ENCODE results near the gene KPNB1.
A peak's percentile ranks its signal among the peaks of the same experiment; 100 is the strongest.

The KPNB1 gene

DNA sequence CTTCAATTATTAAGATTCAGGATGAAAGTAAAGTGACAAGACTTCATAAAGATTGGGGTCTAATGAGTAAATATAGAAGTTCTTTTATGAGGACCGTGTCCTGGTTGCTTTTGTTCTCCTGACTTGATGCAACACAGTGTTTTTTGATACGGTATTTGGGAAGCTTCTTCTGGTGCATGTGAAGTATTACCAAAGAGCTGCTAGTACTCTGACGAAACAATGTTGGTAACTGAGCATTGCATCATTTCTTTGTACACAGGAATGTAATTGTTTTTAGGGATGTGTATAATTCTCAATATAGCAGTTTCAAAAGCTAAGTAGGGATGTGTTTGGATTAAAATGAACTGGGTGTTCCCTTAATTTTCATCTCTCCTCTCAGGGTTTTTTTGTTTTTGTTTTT is 15.9 kb downstream of the KPNB1 start:
- Histone ChIP-seq H3K9me3 (ENCODE audit: insufficient read depth, low read length, severe bottlenecking) (no peaks in the 10 kb centered on the region), H3K4me2 (ENCODE audit: insufficient read depth, low read length) (no peak overlapping the region), H3K9ac (ENCODE audit: low read depth, low read length) (no peak overlapping the region), H2AFZ (ENCODE audit: low read depth, low read length) (no peak overlapping the region), H3K36me3 (ENCODE audit: insufficient read depth, low read length) (peaks cover 97% of the 10 kb centered on the region), H3K27me3 (ENCODE audit: insufficient read depth, low read length, poor library complexity) (no peaks in the 10 kb centered on the region), H4K20me1 (ENCODE audit: insufficient read depth, low read length) (peaks cover 61% of the 10 kb centered on the region; the same call in 1 of the 2 replicates), H3K4me1 (ENCODE audit: insufficient read depth, low read length) (no peaks in the 10 kb centered on the region), H3K79me2 (ENCODE audit: insufficient read depth, low read length) (peaks cover 55% of the 10 kb centered on the region), H3K4me3 (ENCODE audit: low read depth in 1 of 2, low read length in 2 of 2) (no peak overlapping the region), H3K27ac (ENCODE audit: low read length) (no peak overlapping the region)
- TF ChIP-seq, protein P1, sequence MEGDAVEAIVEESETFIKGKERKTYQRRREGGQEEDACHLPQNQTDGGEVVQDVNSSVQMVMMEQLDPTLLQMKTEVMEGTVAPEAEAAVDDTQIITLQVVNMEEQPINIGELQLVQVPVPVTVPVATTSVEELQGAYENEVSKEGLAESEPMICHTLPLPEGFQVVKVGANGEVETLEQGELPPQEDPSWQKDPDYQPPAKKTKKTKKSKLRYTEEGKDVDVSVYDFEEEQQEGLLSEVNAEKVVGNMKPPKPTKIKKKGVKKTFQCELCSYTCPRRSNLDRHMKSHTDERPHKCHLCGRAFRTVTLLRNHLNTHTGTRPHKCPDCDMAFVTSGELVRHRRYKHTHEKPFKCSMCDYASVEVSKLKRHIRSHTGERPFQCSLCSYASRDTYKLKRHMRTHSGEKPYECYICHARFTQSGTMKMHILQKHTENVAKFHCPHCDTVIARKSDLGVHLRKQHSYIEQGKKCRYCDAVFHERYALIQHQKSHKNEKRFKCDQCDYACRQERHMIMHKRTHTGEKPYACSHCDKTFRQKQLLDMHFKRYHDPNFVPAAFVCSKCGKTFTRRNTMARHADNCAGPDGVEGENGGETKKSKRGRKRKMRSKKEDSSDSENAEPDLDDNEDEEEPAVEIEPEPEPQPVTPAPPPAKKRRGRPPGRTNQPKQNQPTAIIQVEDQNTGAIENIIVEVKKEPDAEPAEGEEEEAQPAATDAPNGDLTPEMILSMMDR (IDR thresholded peaks at IDR 0.05; ENCODE audit: borderline replicate concordance, extremely low read depth, low read length, poor library complexity, severe bottlenecking) = no peak
- no peak for TF ChIP-seq EZH2 (IDR thresholded peaks at IDR 0.05; ENCODE audit: borderline replicate concordance, low read depth, low read length, severe bottlenecking)
- no peak for ATAC-seq (ENCODE audit: insufficient read depth, low read depth)
- DNase-seq = no peak

DNA sequence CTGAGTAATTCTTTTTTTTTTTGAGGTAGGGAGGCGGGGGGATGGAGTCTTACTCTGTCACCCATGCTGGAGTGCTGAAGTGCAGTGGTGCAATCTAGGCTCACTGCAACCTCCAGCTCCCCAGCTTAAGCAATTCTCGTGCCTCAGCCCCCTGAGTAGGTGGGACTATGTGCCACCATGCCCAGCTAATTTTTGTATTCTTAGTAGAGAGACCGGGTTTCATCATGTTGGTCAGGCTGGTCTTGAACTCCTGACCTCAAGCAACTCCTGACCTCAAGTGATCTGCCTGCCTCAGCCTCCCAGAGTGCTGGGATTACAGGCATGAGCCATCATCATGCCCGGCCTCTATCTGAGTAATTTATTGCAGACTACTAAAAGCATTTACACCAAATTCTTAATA is 19.4 kb downstream of the KPNB1 start:
- no peak for ATAC-seq (ENCODE audit: insufficient read depth, low read depth)
- TF ChIP-seq, protein P1 (IDR thresholded peaks at IDR 0.05; ENCODE audit: borderline replicate concordance, extremely low read depth, low read length, poor library complexity, severe bottlenecking) = no peak
- TF ChIP-seq EZH2 (IDR thresholded peaks at IDR 0.05; ENCODE audit: borderline replicate concordance, low read depth, low read length, severe bottlenecking) = no peak
- H3K9ac ChIP-seq (ENCODE audit: low read depth, low read length) = no peak overlapping the region
- no peak overlapping the region for H3K27ac ChIP-seq (ENCODE audit: low read length)
- H3K36me3 ChIP-seq (ENCODE audit: insufficient read depth, low read length) = peaks cover 96% of the 10 kb centered on the region
- H3K4me1 ChIP-seq (ENCODE audit: insufficient read depth, low read length) = no peaks in the 10 kb centered on the region
- no peak overlapping the region for H2AFZ ChIP-seq (ENCODE audit: low read depth, low read length)
- H3K4me3 ChIP-seq (ENCODE audit: low read depth in 1 of 2, low read length in 2 of 2) = no peak overlapping the region
- H3K79me2 ChIP-seq (ENCODE audit: insufficient read depth, low read length) = peaks cover 48% of the 10 kb centered on the region
- peaks cover 55% of the 10 kb centered on the region; the same call in 1 of the 2 replicates for H4K20me1 ChIP-seq (ENCODE audit: insufficient read depth, low read length)
- DNase-seq = no peak
- no peak overlapping the region for H3K4me2 ChIP-seq (ENCODE audit: insufficient read depth, low read length)
- H3K27me3 ChIP-seq (ENCODE audit: insufficient read depth, low read length, poor library complexity) = no peaks in the 10 kb centered on the region
- no peaks in the 10 kb centered on the region for H3K9me3 ChIP-seq (ENCODE audit: insufficient read depth, low read length, severe bottlenecking)

DNA sequence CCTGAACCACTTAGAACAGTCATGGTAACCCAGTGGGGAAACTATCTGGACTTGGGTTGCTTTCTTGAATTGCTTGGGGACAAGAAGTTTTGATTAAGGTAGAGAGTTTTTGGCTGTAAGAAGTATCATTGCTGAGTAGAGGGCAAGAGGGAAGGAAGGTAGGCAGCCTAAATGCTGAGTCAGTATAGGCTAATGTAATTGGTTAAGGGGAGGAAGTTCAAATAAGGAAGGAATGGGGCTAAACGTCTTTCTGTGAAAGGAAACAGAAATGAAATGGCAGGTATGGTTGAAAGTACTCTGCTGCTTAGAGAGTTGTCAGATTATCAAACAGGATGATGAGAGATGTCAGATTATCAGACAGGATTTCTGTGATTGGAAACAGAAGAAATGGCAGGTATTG is 20.3 kb downstream of the KPNB1 start:
- H3K27ac ChIP-seq (ENCODE audit: low read length) = no peak overlapping the region
- no peaks in the 10 kb centered on the region for H3K4me1 ChIP-seq (ENCODE audit: insufficient read depth, low read length)
- H3K27me3 ChIP-seq (ENCODE audit: insufficient read depth, low read length, poor library complexity) = no peaks in the 10 kb centered on the region
- peaks cover 54% of the 10 kb centered on the region for H4K20me1 ChIP-seq (ENCODE audit: insufficient read depth, low read length)
- no peak for TF ChIP-seq EZH2 (IDR thresholded peaks at IDR 0.05; ENCODE audit: borderline replicate concordance, low read depth, low read length, severe bottlenecking)
- TF ChIP-seq, protein P1 (IDR thresholded peaks at IDR 0.05; ENCODE audit: borderline replicate concordance, extremely low read depth, low read length, poor library complexity, severe bottlenecking) = no peak
- DNase-seq = no peak
- peaks cover 42% of the 10 kb centered on the region for H3K79me2 ChIP-seq (ENCODE audit: insufficient read depth, low read length)
- no peak overlapping the region for H2AFZ ChIP-seq (ENCODE audit: low read depth, low read length)
- H3K4me2 ChIP-seq (ENCODE audit: insufficient read depth, low read length) = no peak overlapping the region
- H3K4me3 ChIP-seq (ENCODE audit: low read depth in 1 of 2, low read length in 2 of 2) = no peak overlapping the region
- H3K36me3 ChIP-seq (ENCODE audit: insufficient read depth, low read length) = peaks cover 96% of the 10 kb centered on the region
- no peak for ATAC-seq (ENCODE audit: insufficient read depth, low read depth)
- H3K9ac ChIP-seq (ENCODE audit: low read depth, low read length) = no peak overlapping the region
- no peaks in the 10 kb centered on the region for H3K9me3 ChIP-seq (ENCODE audit: insufficient read depth, low read length, severe bottlenecking)

DNA sequence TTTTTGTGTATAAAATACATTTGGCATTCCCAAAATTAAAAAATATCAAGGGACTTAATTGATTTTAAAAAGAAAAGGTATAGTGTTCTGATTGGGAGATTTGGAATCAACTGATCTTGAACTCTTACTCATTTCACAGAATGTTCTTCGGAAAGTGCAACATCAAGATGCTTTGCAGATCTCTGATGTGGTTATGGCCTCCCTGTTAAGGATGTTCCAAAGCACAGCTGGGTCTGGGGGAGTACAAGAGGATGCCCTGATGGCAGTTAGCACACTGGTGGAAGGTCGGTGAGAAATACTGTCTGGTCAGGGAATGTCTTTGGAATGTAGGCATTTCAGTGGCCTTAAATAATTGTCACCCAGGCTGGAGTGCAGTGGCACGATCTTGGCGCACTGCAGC is 24.8 kb downstream of the KPNB1 start:
- Histone ChIP-seq H2AFZ (ENCODE audit: low read depth, low read length) (no peak overlapping the region), H3K27me3 (ENCODE audit: insufficient read depth, low read length, poor library complexity) (no peaks in the 10 kb centered on the region), H4K20me1 (ENCODE audit: insufficient read depth, low read length) (peaks cover 54% of the 10 kb centered on the region), H3K4me1 (ENCODE audit: insufficient read depth, low read length) (no peaks in the 10 kb centered on the region), H3K4me2 (ENCODE audit: insufficient read depth, low read length) (no peak overlapping the region), H3K27ac (ENCODE audit: low read length) (no peak overlapping the region), H3K9me3 (ENCODE audit: insufficient read depth, low read length, severe bottlenecking) (no peaks in the 10 kb centered on the region), H3K79me2 (ENCODE audit: insufficient read depth, low read length) (peaks cover 29% of the 10 kb centered on the region), H3K36me3 (ENCODE audit: insufficient read depth, low read length) (peaks cover 99% of the 10 kb centered on the region), H3K9ac (ENCODE audit: low read depth, low read length) (no peak overlapping the region), H3K4me3 (ENCODE audit: low read depth in 1 of 2, low read length in 2 of 2) (no peak overlapping the region)
- no peak for TF ChIP-seq EZH2 (IDR thresholded peaks at IDR 0.05; ENCODE audit: borderline replicate concordance, low read depth, low read length, severe bottlenecking)
- TF ChIP-seq, protein P1 (IDR thresholded peaks at IDR 0.05; ENCODE audit: borderline replicate concordance, extremely low read depth, low read length, poor library complexity, severe bottlenecking) = no peak
- DNase-seq (no peak), ATAC-seq (ENCODE audit: insufficient read depth, low read depth) (peak; percentile 41; the same call in 2 of the 3 replicates)
